T-cell (primary cell): Measurements from ENCODE around the gene CTNNA3. TPM values are rescaled to one million over a fixed set of nuclear protein-coding genes. Genes with fewer than 3 reads are reported as not detected.

Experiments used
- ATAC-seq, 4 experiments: fragments of 200-7000 bp in 3 of 4; fragments of 150-1000 bp in 1 of 4; cut with Tn5 transposase; replicated peaks in 1 of 4; 1 replicate in 3 of 4; 2 replicates in 1 of 4; pipeline ENCODE4 v1.10.0; 2021; ENCODE audit warnings: moderate library complexity in 3 of 4, mild to moderate bottlenecking in 2 of 4, moderate number of reproducible peaks in 1 of 4
- CTCF ChIA-PET, 2 donors: fragments of 300-600 bp; sonication (Branson Sonifier 250); formaldehyde crosslinking; loops; one replicate each; lab custom pipeline; 2022; ENCODE audit warnings: antibody characterized with exemption in 2 of 2; lab: Charles Lee
- POLR2A ChIA-PET, 2 donors: fragments of 300-600 bp; sonication (Branson Sonifier 250); formaldehyde crosslinking; loops; one replicate each; lab custom pipeline; 2022; ENCODE audit warnings: antibody characterized with exemption in 2 of 2; lab: Charles Lee
- DNase-seq, 35 experiments: peaks; one replicate each; pipeline versions ENCODE4 v3.0.0 to v3.0.0-alpha.2; 2013 to 2023
- H3K27ac ChIP-seq: one replicate; pipeline ENCODE4 v1.5.1; 2013; ENCODE audit warnings: low read length
- H3K27me3 ChIP-seq, 2 experiments: replicated peaks in 1 of 2; 1 replicate in 1 of 2; 2 replicates in 1 of 2; pipeline versions ENCODE4 v1.6.1 to v1.7.0; 2013; ENCODE audit warnings: low read length in 1 of 2, mixed read lengths in 1 of 2; ENCODE audit not compliant: control insufficient read depth in 2 of 2, insufficient read depth in 2 of 2; ENCODE audit errors: extremely low read depth in 1 of 2
- H3K36me3 ChIP-seq, 2 donors: 1 replicate in 1 of 2; 2 replicates in 1 of 2; pipeline versions ENCODE4 v1.6.1 to v1.7.0; 2013; ENCODE audit warnings: low read length in 1 of 2; ENCODE audit not compliant: control insufficient read depth in 2 of 2, insufficient read depth in 1 of 2; ENCODE audit errors: extremely low read depth in 1 of 2
- H3K4me1 ChIP-seq, 2 experiments: 1 replicate in 1 of 2; 2 replicates in 1 of 2; pipeline versions ENCODE4 v1.6.1 to v1.7.0; 2013; ENCODE audit warnings: low read length in 2 of 2, mixed read lengths in 1 of 2; ENCODE audit not compliant: insufficient read depth in 2 of 2, control insufficient read depth in 1 of 2; ENCODE audit errors: extremely low read depth in 1 of 2
- H3K4me3 ChIP-seq, 2 donors: 1 replicate in 1 of 2; 2 replicates in 1 of 2; pipeline versions ENCODE4 v1.5.1 to v1.7.0; 2013; ENCODE audit warnings: mild to moderate bottlenecking in 2 of 2, low read length in 1 of 2, moderate library complexity in 1 of 2; ENCODE audit not compliant: control insufficient read depth in 1 of 2; ENCODE audit errors: extremely low read depth in 1 of 2
- H3K9me3 ChIP-seq: 2 replicates; pipeline ENCODE4 v1.7.0; 2013
- H3K27ac Mint-ChIP-seq, 2 donors: one replicate each; pipeline ENCODE4 v1.8.0; 2020 to 2021; ENCODE audit warnings: mild to moderate bottlenecking in 2 of 2, mixed read lengths in 2 of 2
- H3K27me3 Mint-ChIP-seq, 2 donors: one replicate each; pipeline ENCODE4 v1.8.0; 2021 to 2022; ENCODE audit warnings: mixed read lengths in 2 of 2
- H3K36me3 Mint-ChIP-seq: one replicate; pipeline ENCODE4 v1.8.0; 2021; ENCODE audit warnings: mixed read lengths
- H3K4me1 Mint-ChIP-seq, 3 donors: one replicate each; pipeline ENCODE4 v1.8.0; 2020 to 2022; ENCODE audit warnings: mixed read lengths in 3 of 3, mild to moderate bottlenecking in 1 of 3
- H3K4me3 Mint-ChIP-seq, 3 donors: one replicate each; pipeline ENCODE4 v1.8.0; 2020 to 2022; ENCODE audit warnings: mild to moderate bottlenecking in 3 of 3, mixed read lengths in 3 of 3, moderate library complexity in 3 of 3
- H3K9me3 Mint-ChIP-seq, 3 donors: one replicate each; pipeline ENCODE4 v1.8.0; 2020 to 2022; ENCODE audit warnings: mixed read lengths in 3 of 3
- WGBS: methylation state at CpG from one replicate; pipeline ENCODE4 v1.1.5; 2013; ENCODE audit warnings: missing lambda C conversion rate; ENCODE audit not compliant: insufficient coverage; 5-methylcytosine and 5-hydroxymethylcytosine counted together
- total RNA-seq, 35 experiments: library from RNA in 6 of 35; stranded (reverse) in 6 of 35; fragments of 120-200 nt in 1 of 35; gene quantifications; one replicate each; pipeline versions ENCODE4 v1.2.1 to v1.2.4 and lab custom pipeline; 2013 to 2026

CTNNA3 gene
- total RNA-seq, 5 donors from 2014 or later (not counting 1 experiment from before 2014, with no cell fraction given): 0.88 TPM; not detected in 4

GRCh38 chr10:67648613-67649229 is 47.3 kb downstream of the CTNNA3 start:
- Mint-ChIP-seq H3K4me3 (no peak overlapping the region), H3K27ac (no peak overlapping the region), H3K9me3 (peaks cover 0 to 3% (median 0%) of the 10 kb centered on the region in 3 donors), H3K27me3 (no peaks in the 10 kb centered on the region), H3K36me3 (no peaks in the 10 kb centered on the region), H3K4me1 (no peaks in the 10 kb centered on the region)
- WGBS: no CpG with 5 or more reads among the region's 4 CpGs
- no peak overlapping the region for H3K27ac ChIP-seq
- DNase-seq (no peak), ATAC-seq (no peak)
- H3K36me3 ChIP-seq: no peaks in the 10 kb centered on the region
- no peak overlapping the region for H3K4me3 ChIP-seq
- H3K27me3 ChIP-seq: peaks cover 0 to 1% of the 10 kb centered on the region in 2 experiments
- ChIA-PET POLR2A (no interaction called here), CTCF (no interaction called here)
- no peaks in the 10 kb centered on the region for H3K4me1 ChIP-seq
- H3K9me3 ChIP-seq: no peaks in the 10 kb centered on the region

DNA sequence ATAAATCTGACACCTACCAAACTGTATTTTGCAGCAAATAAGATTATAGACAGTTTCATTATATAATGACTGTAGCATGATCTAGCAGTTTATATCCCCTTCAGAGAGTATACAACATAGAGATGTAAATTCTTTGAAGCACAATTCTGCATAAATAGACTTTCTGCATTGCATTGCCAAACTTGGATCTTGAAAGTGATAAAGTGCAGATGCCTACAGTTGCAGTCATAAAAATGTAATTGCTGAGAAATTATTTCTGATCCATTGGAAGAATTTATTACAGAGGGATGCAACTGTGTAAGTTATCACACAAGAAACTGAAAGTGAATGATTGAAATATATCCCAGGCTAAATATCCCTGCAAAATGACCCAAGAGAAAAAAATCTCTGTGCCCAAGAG is 65.1 kb downstream of the CTNNA3 start:
- Histone ChIP-seq H3K9me3 (no peaks in the 10 kb centered on the region), H3K4me3 (no peak overlapping the region), H3K27ac (no peak overlapping the region), H3K27me3 (peaks cover 0 to 16% of the 10 kb centered on the region in 2 experiments), H3K4me1 (no peaks in the 10 kb centered on the region), H3K36me3 (no peaks in the 10 kb centered on the region)
- H3K4me1 Mint-ChIP-seq: no peaks in the 10 kb centered on the region
- ATAC-seq (no peak), DNase-seq (no peak)
- no peak overlapping the region for H3K27ac Mint-ChIP-seq
- peaks cover 7 to 11% of the 10 kb centered on the region in 2 donors for H3K27me3 Mint-ChIP-seq
- ChIA-PET POLR2A (no interaction called here), CTCF (no interaction called here)
- no peak overlapping the region for H3K4me3 Mint-ChIP-seq
- H3K36me3 Mint-ChIP-seq: no peaks in the 10 kb centered on the region
- H3K9me3 Mint-ChIP-seq: peaks cover 3 to 15% (median 6%) of the 10 kb centered on the region in 3 donors

DNA sequence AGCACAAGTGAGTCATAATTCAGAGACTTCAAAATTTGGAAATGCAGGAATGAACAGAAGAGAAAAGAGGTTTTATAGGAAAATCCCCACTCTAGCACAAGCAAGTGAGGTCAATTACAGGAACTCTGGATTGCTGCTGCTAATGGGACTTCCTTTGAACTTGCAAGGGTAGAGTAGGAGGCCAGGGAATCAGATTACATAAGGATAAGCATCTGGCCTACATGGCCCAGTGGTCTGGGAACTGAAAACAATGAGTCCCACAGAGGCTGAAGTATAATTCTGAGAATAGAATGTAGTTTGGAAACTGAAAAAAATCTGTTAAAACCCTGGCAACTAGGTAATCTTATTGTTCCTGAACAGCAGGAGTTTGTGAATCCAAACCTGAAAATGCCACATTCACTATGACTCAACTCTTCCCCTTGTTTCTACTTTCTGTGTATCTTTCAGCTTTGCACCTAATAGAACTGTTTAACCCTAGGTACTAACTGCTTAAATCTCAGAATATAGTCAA is 66.5 kb downstream of the CTNNA3 start:
- Mint-ChIP-seq H3K9me3 (peaks cover 2 to 4% (median 3%) of the 10 kb centered on the region in 3 donors), H3K36me3 (no peaks in the 10 kb centered on the region), H3K27ac (no peak overlapping the region), H3K27me3 (peaks cover 6% of the 10 kb centered on the region in 2 donors), H3K4me1 (no peaks in the 10 kb centered on the region), H3K4me3 (no peak overlapping the region)
- Histone ChIP-seq H3K27ac (no peak overlapping the region), H3K27me3 (peaks cover 0 to 16% of the 10 kb centered on the region in 2 experiments), H3K9me3 (no peaks in the 10 kb centered on the region), H3K36me3 (no peaks in the 10 kb centered on the region), H3K4me1 (no peaks in the 10 kb centered on the region), H3K4me3 (no peak overlapping the region)
- POLR2A ChIA-PET: no interaction called here
- CTCF ChIA-PET: no interaction called here
- ATAC-seq (no peak), DNase-seq (no peak)

DNA sequence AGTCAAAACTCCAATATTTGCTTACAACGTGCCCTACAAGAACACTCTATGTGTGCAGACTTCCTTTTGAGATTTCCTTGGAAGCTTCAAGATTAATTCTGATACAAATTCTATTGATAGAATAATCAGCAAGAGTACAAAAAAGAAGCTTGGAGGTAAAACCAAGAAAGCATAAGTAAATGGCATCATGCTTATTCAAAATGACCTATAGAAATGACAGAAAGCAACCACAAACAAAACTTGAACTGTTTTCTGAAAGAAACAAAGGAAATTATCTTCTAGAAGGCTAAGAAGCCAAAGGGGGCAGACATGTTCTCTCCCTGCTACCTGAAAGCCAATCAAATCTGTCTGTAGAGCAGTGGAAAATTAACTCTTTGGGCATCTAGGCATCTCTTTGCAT is 73.0 kb downstream of the CTNNA3 start:
- Histone ChIP-seq H3K9me3 (no peaks in the 10 kb centered on the region), H3K27me3 (peaks cover 0 to 3% of the 10 kb centered on the region in 2 experiments), H3K36me3 (no peaks in the 10 kb centered on the region), H3K27ac (no peak overlapping the region), H3K4me1 (no peaks in the 10 kb centered on the region), H3K4me3 (no peak overlapping the region)
- ChIA-PET POLR2A (no interaction called here), CTCF (no interaction called here)
- Mint-ChIP-seq H3K9me3 (peaks cover 0 to 4% (median 2%) of the 10 kb centered on the region in 3 donors), H3K4me3 (no peak overlapping the region), H3K27me3 (peaks cover 0 to 10% of the 10 kb centered on the region in 2 donors), H3K36me3 (no peaks in the 10 kb centered on the region), H3K27ac (no peak overlapping the region), H3K4me1 (no peaks in the 10 kb centered on the region)
- ATAC-seq: no peak
- no CpG with 5 or more reads among the region's 1 CpG for WGBS
- no peak for DNase-seq

- ATAC-seq (no peak), DNase-seq (no peak)
- Mint-ChIP-seq H3K27me3 (peaks cover 0 to 10% of the 10 kb centered on the region in 2 donors), H3K4me3 (no peak overlapping the region), H3K27ac (no peak overlapping the region), H3K9me3 (peaks cover 0 to 4% (median 2%) of the 10 kb centered on the region in 3 donors), H3K36me3 (no peaks in the 10 kb centered on the region), H3K4me1 (no peaks in the 10 kb centered on the region)
- Histone ChIP-seq H3K4me3 (no peak overlapping the region), H3K27ac (no peak overlapping the region), H3K27me3 (peaks cover 0 to 3% of the 10 kb centered on the region in 2 experiments), H3K36me3 (no peaks in the 10 kb centered on the region), H3K4me1 (no peaks in the 10 kb centered on the region), H3K9me3 (no peaks in the 10 kb centered on the region)
- no CpG with 5 or more reads among the region's 1 CpG for WGBS
- CTCF ChIA-PET: no interaction called here
- POLR2A ChIA-PET: no interaction called here
Measured at GRCh38 chr10:67622511-67622910, 73.5 kb downstream of the CTNNA3 start.

DNA sequence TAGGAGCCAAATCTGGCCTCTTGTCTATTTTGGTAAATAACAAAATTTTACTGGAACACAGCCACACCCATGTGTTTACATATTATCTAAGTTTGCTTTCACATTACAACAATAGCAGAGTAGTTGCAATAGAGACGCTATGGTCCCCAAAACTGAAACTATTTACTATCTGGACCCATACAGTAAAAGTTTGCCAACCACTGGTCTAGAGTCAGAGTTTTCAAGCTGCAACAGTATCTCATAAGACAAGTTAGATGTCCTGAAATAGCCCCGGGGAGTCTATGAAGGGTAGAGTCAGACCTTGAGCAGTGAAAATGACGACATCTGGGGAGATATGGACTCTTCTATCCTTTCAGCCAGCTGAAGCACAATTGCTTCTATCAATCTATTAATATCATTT is 74.2 kb downstream of the CTNNA3 start:
- Mint-ChIP-seq H3K27ac (no peak overlapping the region), H3K36me3 (no peaks in the 10 kb centered on the region), H3K9me3 (peaks cover 0 to 4% (median 0%) of the 10 kb centered on the region in 3 donors), H3K27me3 (peaks cover 0 to 10% of the 10 kb centered on the region in 2 donors), H3K4me1 (no peaks in the 10 kb centered on the region), H3K4me3 (no peak overlapping the region)
- Histone ChIP-seq H3K4me1 (no peaks in the 10 kb centered on the region), H3K27me3 (no peaks in the 10 kb centered on the region), H3K36me3 (no peaks in the 10 kb centered on the region), H3K4me3 (no peak overlapping the region), H3K27ac (no peak overlapping the region), H3K9me3 (no peaks in the 10 kb centered on the region)
- ATAC-seq (no peak), DNase-seq (no peak)
- ChIA-PET CTCF (interaction anchor here in 1 of 2 donors (0.6 kb wide), 1 partner anchor 54 kb away, joined by 4 read pairs; no protein-coding TSS in a partner anchor), POLR2A (interaction anchor here (0.6 to 0.7 kb wide), 2 partner anchors 8 to 9 kb away, joined by 3 to 4 read pairs; no protein-coding TSS in a partner anchor)
- WGBS: no CpG with 5 or more reads among the region's 3 CpGs
